HG03060 (cell line): Measurements from ENCODE around the gene HPX.

Experiments used
- ATAC-seq: cut with Tn5 transposase; IDR thresholded peaks from one replicate; pipeline ENCODE4 v1.9.1; 2021; ENCODE audit warnings: low read depth, moderate number of reproducible peaks; ENCODE audit not compliant: unreplicated experiment

Gene HPX

DNA sequence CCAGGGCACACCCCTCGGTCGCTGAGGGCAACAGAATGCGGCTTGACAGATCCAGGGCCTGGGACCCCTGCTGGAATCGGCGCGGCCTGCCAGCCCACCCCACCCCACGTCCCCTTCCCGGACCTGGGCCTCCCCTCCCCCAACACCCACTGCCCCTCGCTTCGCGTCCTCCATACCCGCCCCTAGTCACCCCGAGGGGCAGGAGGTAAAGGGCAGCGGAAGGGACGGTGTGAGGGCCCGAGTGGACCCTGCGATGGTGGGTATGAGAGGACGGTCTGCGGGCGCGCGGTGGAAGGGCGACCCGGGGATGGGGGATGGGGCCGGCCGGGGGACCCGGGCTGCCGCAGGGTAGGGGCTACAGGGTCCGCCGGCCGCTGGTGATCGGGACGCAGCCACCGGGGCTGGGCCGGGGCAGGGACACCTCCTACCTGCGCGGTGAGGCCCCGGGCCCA, 22.2 kb downstream of the HPX start:
- no peak for ATAC-seq

DNA sequence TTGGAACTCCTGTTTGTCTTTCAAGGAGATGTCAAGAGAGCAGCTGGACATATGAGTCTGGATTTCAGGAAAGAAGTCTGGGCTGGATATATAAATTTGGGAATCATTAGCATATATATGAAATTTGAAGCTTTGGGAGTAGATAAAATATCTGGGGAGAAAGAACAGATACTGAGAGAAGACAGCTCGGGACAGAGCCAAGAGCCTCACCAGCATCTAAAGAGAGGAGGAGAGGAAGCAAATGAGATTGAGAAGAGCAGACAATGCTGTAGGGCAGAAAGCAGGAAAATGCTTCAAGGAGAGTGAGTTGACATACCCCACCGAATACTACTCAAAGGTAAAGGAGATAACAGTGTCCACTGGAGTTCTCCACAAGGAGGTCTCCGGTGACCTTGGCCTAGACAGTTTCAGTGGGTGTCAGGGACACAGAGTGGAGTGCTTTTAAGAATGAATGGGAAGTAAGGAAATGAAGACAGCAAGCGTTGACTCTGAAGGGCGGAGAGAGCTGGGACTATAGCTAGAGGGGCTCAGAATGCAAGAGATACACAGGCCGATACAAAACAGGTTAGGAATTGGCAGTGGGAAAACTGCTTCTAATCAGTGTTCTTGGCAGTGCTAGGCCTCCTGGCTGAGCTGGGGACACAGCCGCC, 22.8 kb downstream of the HPX start:
- no peak for ATAC-seq

DNA sequence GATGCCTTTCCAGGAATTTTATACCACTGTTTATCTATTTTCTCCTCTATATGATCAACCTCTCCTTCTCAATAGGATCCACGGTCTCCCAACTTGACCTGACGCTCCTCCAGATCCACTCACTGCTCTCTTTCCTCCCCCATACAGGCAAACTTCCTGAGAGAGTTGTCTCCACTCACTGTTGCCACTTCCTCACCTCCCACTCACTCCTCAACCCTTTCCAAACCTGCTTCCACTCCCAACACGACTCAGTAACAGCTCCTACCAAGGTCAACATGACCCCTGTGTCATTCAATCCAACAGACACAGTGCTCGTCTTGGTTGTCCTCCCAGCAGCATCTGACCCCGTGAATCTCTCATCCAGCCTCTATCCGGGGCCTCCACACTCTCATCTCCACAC, 25.0 kb downstream of the HPX start:
- no peak for ATAC-seq

DNA sequence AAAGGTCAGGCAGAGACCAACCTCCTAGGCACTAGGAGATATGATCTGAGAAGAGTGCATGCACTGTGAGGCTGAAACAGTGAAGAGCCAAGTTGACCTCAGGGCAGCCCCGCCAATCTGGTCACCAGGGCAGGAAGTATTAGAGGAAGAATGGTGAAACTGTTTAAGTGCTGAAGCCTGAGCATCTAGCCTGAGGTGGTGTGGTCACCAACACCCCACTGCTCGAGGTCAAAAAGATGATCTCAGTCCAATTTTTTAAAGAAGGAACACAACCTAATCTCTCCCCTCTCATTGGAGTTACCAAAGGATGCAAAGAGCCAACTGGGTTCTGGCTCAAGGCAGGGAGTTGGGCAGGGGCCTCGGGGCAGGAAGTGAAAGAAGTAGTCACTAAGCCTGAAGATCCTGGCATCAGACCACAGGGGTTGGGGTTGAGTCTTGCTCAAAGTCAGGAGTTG, 25.9 kb downstream of the HPX start:
- ATAC-seq: peak; percentile 57

DNA sequence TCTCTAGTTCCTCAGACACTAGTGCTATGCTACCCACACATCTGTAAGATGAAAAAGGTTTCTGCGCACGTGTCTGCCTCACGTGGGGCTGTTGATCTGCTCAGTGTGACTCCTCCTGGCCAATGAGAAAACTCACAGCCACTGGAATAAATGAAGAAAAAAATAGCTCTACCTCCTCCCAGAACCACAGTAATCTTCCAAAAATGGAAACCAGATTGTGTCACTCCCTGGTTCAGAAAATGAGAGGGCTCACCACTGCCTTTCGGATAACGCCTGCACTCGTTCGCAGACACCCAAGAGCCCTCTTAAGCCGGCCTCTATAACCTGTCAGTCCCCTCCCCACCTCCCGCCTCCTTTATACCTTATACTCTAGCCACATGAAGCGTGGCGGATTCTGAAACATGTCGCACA, 27.0 kb downstream of the HPX start:
- no peak for ATAC-seq

DNA sequence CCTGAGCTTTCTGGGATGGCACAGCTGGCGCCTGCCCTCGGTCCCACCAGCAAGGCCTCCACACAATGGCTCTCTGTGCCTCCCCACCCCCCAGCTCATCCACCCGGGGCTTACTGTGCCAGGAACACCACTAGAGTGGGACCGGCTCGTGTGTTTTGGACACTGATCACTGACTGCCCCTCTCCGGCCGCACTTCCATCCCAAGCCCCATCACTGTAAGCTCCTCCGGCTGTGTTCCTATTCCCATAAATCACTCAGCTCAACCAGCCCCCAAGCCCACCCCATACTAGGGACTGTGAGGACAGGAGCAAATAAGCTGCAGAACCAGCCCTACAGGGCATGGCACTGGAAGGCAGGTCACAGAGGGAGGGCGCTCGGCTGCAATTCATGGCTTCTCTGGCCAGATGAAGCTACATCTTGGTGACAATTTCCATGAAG, 29.2 kb downstream of the HPX start:
- no peak for ATAC-seq

DNA sequence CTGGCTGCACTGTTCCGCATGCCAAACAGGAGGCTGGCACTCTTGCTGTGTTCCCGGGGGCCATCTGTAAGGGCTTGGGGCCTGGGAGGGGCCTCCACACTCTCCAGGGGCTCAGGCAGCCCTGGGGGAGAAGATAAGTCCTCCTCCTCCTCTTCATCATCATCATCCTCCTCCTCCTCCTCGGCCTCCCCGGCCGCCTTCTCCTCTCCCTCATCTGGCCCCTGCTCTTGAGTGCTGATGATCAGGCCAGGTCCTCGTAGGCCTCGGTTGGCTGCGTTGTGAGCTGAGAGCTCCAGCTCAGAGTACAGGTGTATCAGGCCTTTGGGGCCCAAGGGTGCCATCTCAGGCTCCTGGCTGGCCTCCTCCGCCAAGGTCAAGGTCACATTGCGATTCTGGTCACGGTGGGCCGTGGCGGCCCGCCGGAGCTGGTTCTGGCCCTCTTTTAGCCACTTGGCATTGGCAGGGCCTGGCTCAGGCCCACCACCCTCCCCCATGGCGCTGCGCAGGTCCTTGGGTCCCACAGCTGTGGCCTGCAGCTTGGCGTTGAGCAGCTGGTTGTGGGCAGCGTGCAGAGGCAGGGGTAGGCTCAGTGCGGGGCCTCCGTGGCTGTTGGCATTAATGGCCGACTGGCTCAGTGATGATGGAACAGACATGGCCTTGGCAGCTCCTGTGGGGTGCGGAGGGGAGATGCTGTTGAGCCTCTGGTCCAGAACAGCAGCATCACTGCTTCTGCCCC, 29.9 kb downstream of the HPX start:
- ATAC-seq: no peak

DNA sequence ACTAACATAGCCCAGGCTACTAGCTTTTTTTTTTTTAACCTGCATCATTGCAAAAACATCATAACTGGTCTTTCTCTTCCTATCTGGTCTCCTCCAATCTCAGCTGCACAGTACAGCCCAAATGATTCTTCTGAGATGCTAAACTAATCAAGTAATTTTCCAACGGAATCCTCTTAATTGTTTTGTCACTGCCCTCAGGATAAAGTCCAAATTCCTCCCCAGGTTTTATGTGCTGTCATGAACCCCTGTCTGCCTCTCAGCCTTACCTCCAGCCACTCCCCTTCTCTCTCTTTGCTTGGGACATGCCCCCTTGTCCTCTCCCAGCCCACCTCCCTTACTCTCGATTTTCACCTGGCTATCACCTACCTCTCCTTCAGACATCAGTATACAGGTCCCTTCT, 34.4 kb downstream of the HPX start:
- ATAC-seq: no peak

DNA sequence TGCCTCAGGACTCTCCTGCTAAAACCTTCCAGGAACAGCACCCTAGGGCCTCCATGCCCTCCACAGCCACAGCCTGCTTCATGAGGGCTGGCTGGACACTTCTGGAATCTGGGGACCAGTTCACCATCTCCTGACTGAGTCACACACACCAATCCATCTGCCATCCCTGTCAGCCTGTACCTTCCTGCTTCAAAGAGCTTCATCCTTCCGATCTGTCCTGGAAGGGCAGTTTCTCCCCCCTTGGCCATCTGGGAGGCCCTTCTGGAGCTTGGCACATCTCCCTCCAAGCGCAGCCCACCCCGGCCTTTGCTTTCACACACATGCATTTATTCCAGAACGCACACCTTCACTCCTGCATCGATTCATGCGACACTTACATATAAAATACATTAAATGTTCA, 34.9 kb downstream of the HPX start:
- no peak for ATAC-seq

DNA sequence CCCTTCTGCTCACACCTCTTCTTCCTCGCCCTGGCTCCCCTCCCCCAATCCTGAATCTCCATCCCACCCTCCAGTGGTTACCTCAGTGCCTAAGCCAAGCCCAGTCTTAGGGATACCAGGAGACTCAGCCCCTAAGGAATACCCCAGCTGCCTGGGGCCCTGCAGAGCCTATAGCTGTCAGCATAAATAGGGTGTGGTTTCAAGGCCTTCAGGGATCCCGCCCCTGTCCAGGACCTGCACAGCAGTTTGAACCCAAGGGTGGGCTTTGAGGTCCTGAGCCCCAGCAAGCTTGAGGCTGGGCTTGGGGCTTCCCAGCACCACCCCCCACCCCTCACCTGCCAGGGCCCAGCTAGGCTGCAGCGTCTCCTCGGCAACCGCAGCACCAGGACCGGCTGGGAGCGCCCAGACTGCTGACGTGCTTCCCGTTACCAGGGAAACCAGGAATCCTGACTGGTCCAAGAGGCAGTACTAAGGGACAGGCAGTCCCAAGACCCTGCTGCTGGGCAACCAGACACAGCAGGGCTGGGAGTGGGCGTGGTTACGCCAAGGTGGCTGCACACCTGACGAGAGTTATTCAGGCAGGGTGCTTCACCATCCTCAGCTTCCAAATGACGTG, 35.6 kb downstream of the HPX start:
- ATAC-seq: no peak

DNA sequence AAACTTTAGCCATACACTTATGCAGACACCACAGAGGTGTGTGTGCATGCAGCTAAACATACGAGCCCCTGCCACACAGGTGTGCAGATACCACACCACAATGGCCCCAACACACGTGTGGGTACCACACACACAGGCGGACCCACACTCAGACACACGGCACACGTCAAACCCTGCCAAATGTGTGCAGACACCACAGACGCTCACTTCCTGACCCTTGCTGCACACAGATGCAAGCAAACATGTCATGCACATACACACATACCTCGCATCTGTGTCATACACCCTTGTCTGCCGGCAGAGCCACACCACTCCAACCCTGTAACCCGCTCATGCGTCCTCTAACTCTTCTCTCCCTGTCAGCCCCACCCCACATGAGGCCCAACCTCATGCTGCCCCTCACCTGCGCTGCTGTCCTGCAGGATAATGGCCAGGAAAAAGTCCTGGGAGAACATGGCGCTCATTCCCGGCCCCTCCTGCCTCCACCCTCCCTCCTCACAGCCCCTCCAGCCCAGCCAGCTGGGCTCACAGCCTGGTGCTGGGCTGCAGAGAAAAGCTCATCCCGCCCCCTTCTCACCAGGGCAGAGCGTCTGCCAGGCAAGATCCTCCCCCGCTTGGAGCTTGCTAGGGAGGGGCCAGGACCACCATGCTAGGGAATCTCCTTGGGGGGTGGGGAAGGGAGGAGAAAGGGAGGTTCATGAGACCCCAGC, 36.3 kb downstream of the HPX start:
- ATAC-seq: no peak

DNA sequence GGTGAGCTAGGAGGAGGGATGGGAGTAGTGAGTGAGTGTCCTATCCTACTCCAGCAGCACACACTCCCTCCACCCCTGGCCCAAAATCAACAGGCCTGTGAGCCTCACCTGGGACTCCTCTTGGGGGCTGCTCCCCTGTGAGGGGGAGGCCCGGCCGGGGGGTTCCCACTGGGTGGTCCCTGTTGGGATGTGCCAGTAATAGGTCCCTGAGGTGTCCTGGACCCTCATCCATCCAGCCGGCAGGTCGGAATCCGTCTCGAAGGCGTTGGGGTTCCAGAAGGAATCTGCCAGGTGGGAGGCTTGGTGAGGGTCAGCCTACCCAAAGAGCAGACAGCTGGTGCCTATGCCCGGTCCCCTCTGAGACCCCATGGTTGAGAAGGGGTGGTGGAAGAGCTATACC, 37.2 kb downstream of the HPX start:
- ATAC-seq: no peak

DNA sequence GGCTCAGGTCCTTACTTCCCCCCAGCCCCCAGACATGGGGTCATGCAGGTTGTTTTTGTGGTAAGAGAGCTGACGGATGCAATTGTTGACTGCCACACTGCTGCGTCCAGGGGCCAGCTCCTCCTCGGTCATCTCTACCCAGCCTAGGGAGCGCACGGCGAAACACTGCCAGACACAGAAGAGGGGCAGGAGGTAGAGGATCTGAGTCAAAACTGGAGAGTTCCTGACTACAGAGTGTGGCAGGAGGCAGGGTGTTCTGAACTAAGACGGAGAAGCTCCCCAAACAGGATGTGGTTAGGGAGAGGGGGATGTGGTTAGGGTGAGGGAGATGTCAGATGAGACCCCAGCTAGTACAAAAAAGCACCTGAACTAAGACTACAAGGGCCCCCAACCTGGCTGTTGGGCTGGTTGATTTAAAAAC, 38.2 kb downstream of the HPX start:
- peak; percentile 94 for ATAC-seq

DNA sequence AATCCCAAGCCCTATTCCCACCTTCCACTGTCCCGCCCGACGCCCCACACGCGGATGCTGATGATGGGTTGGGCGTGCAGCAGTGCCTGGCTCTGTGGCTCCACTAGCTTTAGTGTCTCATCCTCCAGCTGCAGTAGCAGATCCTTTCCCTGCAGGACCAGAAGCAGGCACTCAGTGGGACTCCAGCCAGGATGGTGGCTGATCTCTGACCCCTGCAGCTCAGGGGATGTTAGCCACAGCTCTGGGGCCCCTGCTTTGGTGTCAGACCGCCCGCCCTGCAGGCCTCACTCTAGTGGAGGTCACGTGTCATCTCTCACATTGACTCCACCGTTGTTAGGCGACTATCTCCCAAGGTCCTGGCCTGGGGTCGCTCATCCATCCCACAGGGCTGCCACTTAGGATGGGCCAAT, 38.7 kb downstream of the HPX start:
- no peak for ATAC-seq

DNA sequence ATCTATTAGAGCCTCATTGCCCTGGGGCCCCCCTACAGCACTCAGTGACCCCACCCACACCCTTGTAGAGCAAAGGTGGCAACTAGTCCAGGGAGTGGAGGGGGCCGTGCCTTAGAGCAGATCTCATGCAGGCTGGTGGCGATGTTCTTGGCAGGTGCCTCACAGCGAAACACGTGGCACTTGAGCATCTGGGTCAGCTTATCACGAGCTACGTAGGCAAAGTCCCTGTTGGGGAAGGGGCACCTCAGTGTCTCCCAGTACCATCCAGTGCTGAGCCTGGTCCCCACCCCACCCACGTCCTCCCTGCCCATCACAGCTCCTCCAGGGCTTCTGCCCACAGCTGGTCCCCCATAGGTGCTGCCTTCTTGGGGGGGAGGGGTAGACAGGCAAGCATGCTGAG, 39.3 kb downstream of the HPX start:
- ATAC-seq: no peak

DNA sequence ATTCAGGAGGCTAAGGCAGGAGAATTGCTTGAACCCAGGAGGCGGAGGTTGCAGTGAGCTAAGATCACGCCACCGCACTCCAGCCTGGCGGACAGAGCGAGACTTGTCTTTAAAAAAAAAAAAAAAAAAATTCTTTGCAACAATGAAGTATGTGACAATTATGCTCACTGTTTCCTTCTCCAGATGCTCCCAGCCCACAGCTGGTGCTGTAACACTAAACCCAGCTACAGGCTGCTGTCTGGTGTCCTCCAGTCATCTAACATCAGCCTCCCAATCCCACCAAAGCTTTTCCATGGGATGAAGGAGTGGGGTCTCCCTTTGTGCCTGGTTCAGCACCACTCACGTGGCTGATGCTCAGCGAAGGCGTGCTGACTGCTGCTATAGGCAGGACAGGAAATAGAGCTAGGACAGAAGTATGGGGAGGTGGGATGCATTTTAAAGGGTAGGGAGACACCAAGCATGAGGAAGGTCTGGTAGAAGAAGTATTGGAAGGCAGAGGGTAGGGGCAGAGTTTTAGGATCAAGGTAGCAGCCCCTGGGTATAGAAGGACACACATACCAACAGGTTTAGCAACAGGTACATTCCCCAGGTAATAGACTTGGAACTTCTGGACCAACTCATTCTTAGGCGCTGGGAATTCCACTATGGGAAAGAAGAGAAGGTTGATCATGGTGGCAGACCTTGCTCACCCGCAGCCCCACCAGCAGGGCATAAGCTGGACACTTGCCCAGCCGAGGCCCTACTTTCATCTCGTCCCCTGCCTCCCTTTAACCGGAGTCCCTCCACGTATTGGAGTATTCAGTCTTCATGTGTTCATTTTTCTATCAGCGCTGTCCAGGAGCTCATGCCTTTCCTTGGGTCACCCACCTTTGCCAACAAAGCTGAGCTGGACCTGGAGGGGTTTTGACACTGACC, 40.1 kb downstream of the HPX start:
- no peak for ATAC-seq

DNA sequence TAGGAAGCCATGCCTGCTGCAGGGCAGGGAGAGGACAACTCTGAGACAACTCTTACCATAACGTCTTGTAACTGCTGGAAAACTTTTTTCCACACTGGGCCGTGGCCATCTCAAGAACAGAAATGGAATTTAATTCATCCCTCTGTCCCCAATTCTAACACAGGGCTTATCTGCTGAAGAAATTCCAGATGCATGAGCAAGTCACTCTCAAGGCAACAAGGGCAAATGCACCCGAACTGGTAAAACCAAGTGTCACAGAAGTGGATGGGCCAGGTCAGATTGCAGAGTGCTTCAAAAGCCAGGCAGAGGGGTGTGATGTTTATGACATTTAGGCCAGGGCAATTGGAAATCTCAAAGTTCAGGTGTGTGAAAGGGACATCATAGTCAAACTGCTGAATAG, 43.2 kb downstream of the HPX start:
- no peak for ATAC-seq

DNA sequence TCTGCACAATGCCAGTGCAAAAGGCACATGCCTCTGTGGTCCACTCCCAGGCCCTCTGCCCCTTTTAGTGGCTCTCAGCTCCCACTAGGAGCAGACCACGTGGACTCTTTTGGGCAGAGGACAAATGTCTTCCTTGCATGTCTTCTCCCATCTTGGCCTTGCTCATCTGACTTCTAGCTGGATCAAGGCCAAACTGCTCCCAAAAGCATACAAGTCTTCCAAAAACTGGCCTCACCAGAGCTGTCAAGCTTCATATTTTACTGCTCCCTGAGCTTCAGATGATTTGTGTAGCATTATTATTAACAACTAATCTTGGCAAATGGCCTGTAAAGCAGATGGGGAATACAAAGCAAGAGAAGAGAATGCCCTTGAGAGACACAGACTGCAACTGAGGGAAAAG, 43.6 kb downstream of the HPX start:
- no peak for ATAC-seq

DNA sequence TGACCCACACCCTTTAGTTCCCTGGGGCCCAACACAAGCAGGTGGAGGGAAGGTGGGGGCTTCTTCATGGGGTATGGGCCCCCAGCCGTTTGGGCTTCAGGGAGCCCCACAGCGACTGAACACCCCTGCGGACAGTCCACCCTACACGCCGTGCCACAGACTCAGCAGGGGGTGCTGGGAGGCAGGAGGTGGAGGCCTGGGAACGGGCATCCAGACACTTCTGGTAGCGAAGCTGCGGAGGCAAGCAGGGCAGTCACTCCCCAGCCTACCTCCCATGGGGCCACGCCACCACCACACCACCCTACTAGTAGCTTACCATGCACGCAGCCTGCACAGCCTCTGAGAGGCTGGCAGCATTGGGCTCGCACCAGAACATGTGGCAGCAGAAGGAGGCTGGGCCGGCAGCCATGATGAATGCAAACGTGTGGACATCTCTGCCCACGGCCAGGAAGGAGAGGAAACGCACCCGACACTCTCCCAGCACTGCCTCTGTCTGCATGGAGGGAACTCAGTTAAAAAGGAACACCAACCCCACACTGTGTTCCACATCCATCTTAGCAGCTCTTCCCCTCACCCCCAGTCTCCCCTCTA, 45.2 kb downstream of the HPX start:
- ATAC-seq: no peak
